Measurements from ENCODE around the gene FOXE3.

- TF ChIP-seq, protein P1, sequence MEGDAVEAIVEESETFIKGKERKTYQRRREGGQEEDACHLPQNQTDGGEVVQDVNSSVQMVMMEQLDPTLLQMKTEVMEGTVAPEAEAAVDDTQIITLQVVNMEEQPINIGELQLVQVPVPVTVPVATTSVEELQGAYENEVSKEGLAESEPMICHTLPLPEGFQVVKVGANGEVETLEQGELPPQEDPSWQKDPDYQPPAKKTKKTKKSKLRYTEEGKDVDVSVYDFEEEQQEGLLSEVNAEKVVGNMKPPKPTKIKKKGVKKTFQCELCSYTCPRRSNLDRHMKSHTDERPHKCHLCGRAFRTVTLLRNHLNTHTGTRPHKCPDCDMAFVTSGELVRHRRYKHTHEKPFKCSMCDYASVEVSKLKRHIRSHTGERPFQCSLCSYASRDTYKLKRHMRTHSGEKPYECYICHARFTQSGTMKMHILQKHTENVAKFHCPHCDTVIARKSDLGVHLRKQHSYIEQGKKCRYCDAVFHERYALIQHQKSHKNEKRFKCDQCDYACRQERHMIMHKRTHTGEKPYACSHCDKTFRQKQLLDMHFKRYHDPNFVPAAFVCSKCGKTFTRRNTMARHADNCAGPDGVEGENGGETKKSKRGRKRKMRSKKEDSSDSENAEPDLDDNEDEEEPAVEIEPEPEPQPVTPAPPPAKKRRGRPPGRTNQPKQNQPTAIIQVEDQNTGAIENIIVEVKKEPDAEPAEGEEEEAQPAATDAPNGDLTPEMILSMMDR (IDR thresholded peaks at IDR 0.05): no peak
- TF ChIP-seq POLR2A (IDR thresholded peaks at IDR 0.05; ENCODE audit: low read depth): no peak
Observed at GRCh38 chr1:47418122-47418521, 2.0 kb downstream of the FOXE3 start.

All from esophagus muscularis mucosa (tissue), 3 donors.